OCI-LY1 (cell line): ENCODE data around the gene ANKRD34B.

ENCODE experiments used
- H2AFZ ChIP-seq: fragments of 200-600 bp; sonication (generic), shearing (Covaris generic); 2 replicates; pipeline ENCODE4 v1.6.0; 2014; ENCODE audit warnings: antibody characterized with exemption, mild to moderate bottlenecking, low read length
- H3F3A ChIP-seq: fragments of 200-600 bp; sonication (generic), shearing (Covaris generic); 2 replicates; pipeline ENCODE4 v1.6.0; 2014; ENCODE audit warnings: mild to moderate bottlenecking, antibody characterized with exemption, low read length, moderate library complexity; ENCODE audit not compliant: insufficient read depth
- H3K27ac ChIP-seq: fragments of 200-600 bp; sonication (generic); 2 replicates; pipeline ENCODE4 v1.5.1; 2014; ENCODE audit warnings: low read length, mixed run types, mild to moderate bottlenecking, low read depth; ENCODE audit not compliant: poor library complexity, severe bottlenecking
- H3K27me3 ChIP-seq: fragments of 200-600 bp; sonication (generic); 2 replicates; pipeline ENCODE4 v1.6.0; 2014; ENCODE audit warnings: antibody characterized with exemption, mild to moderate bottlenecking, low read length, moderate library complexity; ENCODE audit not compliant: insufficient read depth
- H3K36me3 ChIP-seq: fragments of 200-600 bp; sonication (generic); 2 replicates; pipeline ENCODE4 v1.6.1; 2014; ENCODE audit warnings: mild to moderate bottlenecking, antibody characterized with exemption, low read length, moderate library complexity, mixed read lengths; ENCODE audit not compliant: insufficient read depth
- H3K4me1 ChIP-seq: fragments of 200-600 bp; sonication (generic); 2 replicates; pipeline ENCODE4 v1.5.1; 2014; ENCODE audit warnings: mild to moderate bottlenecking, low read length, moderate library complexity; ENCODE audit not compliant: insufficient read depth, severe bottlenecking
- H3K4me2 ChIP-seq: fragments of 200-600 bp; sonication (generic), shearing (Covaris generic); 2 replicates; pipeline ENCODE4 v1.6.1; 2014; ENCODE audit warnings: low read length
- H3K4me3 ChIP-seq: fragments of 200-600 bp; sonication (generic); 2 replicates; pipeline ENCODE4 v1.5.1; 2014; ENCODE audit warnings: low read length, low read depth, mild to moderate bottlenecking, mixed read lengths; ENCODE audit not compliant: poor library complexity, severe bottlenecking
- H3K79me2 ChIP-seq: fragments of 200-600 bp; shearing (Covaris generic); 2 replicates; pipeline ENCODE4 v1.6.1; 2016; ENCODE audit warnings: mixed run types, low read length, mixed read lengths; ENCODE audit not compliant: insufficient read depth
- H3K9ac ChIP-seq: fragments of 200-600 bp; sonication (generic), shearing (Covaris generic); 2 replicates; pipeline ENCODE4 v1.6.1; 2014; ENCODE audit warnings: mild to moderate bottlenecking, low read length, mixed read lengths
- H3K9me2 ChIP-seq: fragments of 200-600 bp; sonication (generic), shearing (Covaris generic); 2 replicates; pipeline ENCODE4 v1.6.1; 2014; ENCODE audit warnings: low read depth, mild to moderate bottlenecking, low read length, mixed read lengths
- H3K9me3 ChIP-seq: fragments of 200-600 bp; shearing (Covaris generic); 2 replicates; pipeline ENCODE4 v1.6.1; 2014; ENCODE audit warnings: low read length, mixed read lengths
- H4K20me1 ChIP-seq: fragments of 200-600 bp; sonication (generic), shearing (Covaris generic); 2 replicates; pipeline ENCODE4 v1.6.0; 2016; ENCODE audit warnings: mild to moderate bottlenecking, low read length; ENCODE audit not compliant: insufficient read depth
- EZH2 ChIP-seq: fragments of 200-600 bp; sonication (generic), shearing (Covaris generic); IDR thresholded peaks from 2 replicates; pipeline ENCODE4 v1.8.0; 2017; ENCODE audit warnings: borderline replicate concordance, mixed run types, mild to moderate bottlenecking, antibody characterized with exemption, low read length, moderate library complexity, mixed read lengths
- TF ChIP-seq, protein P1 (sequence below): fragments of 200-600 bp; sonication (generic), shearing (Covaris generic); IDR thresholded peaks from 2 replicates; pipeline ENCODE4 v1.5.1; 2017; ENCODE audit warnings: mild to moderate bottlenecking, antibody characterized with exemption, low read length, moderate library complexity, mixed read lengths

Gene ANKRD34B

DNA sequence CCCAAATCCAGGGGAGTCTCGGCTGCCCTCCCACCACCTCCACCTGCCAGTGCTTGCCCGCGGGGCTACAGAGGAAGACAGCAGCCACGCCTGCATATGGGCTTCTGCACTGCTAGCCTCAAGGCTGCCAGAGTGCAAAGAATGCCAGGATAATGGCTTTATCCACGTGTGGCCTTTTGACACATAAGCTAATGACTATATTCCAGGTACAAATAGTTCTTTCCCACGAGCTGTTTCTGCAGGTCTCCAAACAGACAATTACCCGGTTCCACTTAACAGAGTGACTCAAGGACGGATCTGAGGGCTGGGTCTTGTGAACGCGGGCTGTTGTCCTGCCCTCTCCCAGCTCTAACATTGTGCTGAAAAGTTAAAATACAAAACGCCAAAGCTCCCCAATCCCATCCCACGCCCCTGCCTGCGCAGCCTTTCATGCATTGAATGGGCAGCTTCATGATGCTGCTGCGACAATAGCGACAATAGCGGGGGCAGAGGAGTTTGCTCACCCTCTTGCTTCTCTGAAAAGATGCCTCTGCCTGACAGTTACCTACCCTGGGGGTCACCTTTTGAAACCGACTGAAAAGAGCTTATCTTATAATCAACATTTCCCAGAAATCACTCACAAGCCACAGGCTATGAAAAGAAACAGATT, 45.3 kb upstream of the ANKRD34B start:
- H3K36me3 ChIP-seq = no peaks in the 10 kb centered on the region
- no peaks in the 10 kb centered on the region for H3K4me1 ChIP-seq
- no peak overlapping the region for H2AFZ ChIP-seq
- no peaks in the 10 kb centered on the region for H3K9me2 ChIP-seq
- H3K4me3 ChIP-seq = no peak overlapping the region
- no peaks in the 10 kb centered on the region for H3F3A ChIP-seq
- H3K79me2 ChIP-seq = no peaks in the 10 kb centered on the region
- H3K4me2 ChIP-seq = no peak overlapping the region
- no peak overlapping the region for H3K27ac ChIP-seq
- no peaks in the 10 kb centered on the region for H4K20me1 ChIP-seq
- no peaks in the 10 kb centered on the region for H3K9me3 ChIP-seq
- TF ChIP-seq EZH2 = no peak
- TF ChIP-seq, protein P1, sequence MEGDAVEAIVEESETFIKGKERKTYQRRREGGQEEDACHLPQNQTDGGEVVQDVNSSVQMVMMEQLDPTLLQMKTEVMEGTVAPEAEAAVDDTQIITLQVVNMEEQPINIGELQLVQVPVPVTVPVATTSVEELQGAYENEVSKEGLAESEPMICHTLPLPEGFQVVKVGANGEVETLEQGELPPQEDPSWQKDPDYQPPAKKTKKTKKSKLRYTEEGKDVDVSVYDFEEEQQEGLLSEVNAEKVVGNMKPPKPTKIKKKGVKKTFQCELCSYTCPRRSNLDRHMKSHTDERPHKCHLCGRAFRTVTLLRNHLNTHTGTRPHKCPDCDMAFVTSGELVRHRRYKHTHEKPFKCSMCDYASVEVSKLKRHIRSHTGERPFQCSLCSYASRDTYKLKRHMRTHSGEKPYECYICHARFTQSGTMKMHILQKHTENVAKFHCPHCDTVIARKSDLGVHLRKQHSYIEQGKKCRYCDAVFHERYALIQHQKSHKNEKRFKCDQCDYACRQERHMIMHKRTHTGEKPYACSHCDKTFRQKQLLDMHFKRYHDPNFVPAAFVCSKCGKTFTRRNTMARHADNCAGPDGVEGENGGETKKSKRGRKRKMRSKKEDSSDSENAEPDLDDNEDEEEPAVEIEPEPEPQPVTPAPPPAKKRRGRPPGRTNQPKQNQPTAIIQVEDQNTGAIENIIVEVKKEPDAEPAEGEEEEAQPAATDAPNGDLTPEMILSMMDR = no peak
- H3K27me3 ChIP-seq = no peaks in the 10 kb centered on the region
- H3K9ac ChIP-seq = no peak overlapping the region

DNA sequence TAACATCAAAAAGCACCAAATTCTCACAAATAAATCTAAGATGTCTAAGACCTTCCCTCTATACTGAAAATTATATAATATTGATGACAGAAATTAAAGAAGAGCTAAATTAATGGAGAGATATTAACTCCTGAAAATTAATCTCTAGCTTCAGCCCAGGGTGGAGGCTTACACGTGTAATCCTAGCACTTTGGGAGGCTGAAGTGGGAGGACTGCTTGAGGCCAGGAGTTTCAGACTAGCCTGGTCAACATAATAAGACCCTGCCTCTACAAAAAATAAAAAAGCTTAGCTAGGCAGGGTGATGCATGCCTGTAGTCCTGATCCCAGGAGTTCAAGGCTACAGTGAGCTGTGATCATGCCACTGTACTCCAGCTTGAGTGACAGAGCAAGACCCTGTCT, 39.6 kb upstream of the ANKRD34B start:
- no peak overlapping the region for H3K4me2 ChIP-seq
- no peak overlapping the region for H3K27ac ChIP-seq
- no peaks in the 10 kb centered on the region for H3K9me3 ChIP-seq
- H3K36me3 ChIP-seq = no peaks in the 10 kb centered on the region
- no peaks in the 10 kb centered on the region for H3K9me2 ChIP-seq
- H3K9ac ChIP-seq = no peak overlapping the region
- no peaks in the 10 kb centered on the region for H3K4me1 ChIP-seq
- H4K20me1 ChIP-seq = no peaks in the 10 kb centered on the region
- no peak overlapping the region for H3K4me3 ChIP-seq
- no peaks in the 10 kb centered on the region for H3K27me3 ChIP-seq
- TF ChIP-seq EZH2 = no peak
- TF ChIP-seq, protein P1 = no peak
- no peaks in the 10 kb centered on the region for H3F3A ChIP-seq
- no peak overlapping the region for H2AFZ ChIP-seq
- H3K79me2 ChIP-seq = no peaks in the 10 kb centered on the region

DNA sequence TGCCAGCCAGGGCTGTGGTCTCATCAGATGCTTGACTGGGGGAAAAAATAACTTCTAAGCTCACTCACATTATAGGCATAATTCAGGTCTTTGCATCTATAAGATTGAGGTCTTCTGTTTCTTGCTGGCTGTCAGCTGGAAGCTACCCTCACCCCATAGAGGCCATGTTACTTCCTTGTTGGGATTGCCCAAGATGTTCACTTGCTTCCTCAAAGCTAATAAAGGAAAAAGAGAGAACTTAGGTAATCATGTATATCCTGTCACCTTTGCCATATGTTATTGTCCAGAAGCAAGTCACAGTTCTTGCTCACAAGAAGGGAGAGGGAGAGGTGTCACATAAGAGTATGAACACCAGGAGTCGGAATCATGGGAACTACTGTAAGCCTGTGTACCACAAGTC, 38.7 kb upstream of the ANKRD34B start:
- no peak overlapping the region for H3K27ac ChIP-seq

More for the DNA sequence above, 38.7 kb upstream of the ANKRD34B start:
- Histone ChIP-seq H3K4me3 (no peak overlapping the region), H3K79me2 (no peaks in the 10 kb centered on the region), H2AFZ (no peak overlapping the region), H3K4me1 (no peaks in the 10 kb centered on the region), H4K20me1 (no peaks in the 10 kb centered on the region), H3K9ac (no peak overlapping the region), H3K4me2 (no peak overlapping the region), H3K9me2 (no peaks in the 10 kb centered on the region), H3F3A (no peaks in the 10 kb centered on the region), H3K36me3 (no peaks in the 10 kb centered on the region), H3K9me3 (no peaks in the 10 kb centered on the region), H3K27me3 (no peaks in the 10 kb centered on the region)
- no peak for TF ChIP-seq EZH2
- TF ChIP-seq, protein P1 = no peak
